ENCODE results near the gene RAB14. TPM values are rescaled to one million over a fixed set of nuclear protein-coding genes. Genes with fewer than 3 reads are reported as not detected.

RAB14 gene
- total RNA-seq = 25.1 TPM

GRCh38 chr9:121201738-121202533, at the start of gene RAB14:
Gene RAB14, minus strand, starts transcription at chr9:121201869. Its CDS starts 8,457 bp downstream, at chr9:121193412.
- H3K27ac ChIP-seq (ENCODE audit: low read depth, low read length) = peak within 1 kb of the TSS; percentile 90
- H3K36me3 ChIP-seq (ENCODE audit: control insufficient read depth in 3 of 3, insufficient read depth in 3 of 3, low read length in 3 of 3) = no peaks in the 10 kb centered on the region
- H3K4me1 ChIP-seq (ENCODE audit: control insufficient read depth in 3 of 3, insufficient read depth in 3 of 3, low read length in 3 of 3) = peaks cover 23 to 41% (median 27%) of the 10 kb centered on the region in 3 donors
- no peaks in the 10 kb centered on the region for H3K27me3 ChIP-seq (ENCODE audit: control insufficient read depth in 3 of 3, insufficient read depth in 3 of 3, low read length in 3 of 3)
- no peaks in the 10 kb centered on the region for H3K9me3 ChIP-seq (ENCODE audit: control insufficient read depth in 3 of 3, low read length in 3 of 3)
- H3K4me3 ChIP-seq (ENCODE audit: low read length in 3 of 3) = peak within 1 kb of the TSS; percentile 80 to 95 (median 93)
- H3K9ac ChIP-seq (ENCODE audit: low read depth in 1 of 3, low read length in 3 of 3) = peak within 1 kb of the TSS; percentile 86 to 93 (median 92)

DNA sequence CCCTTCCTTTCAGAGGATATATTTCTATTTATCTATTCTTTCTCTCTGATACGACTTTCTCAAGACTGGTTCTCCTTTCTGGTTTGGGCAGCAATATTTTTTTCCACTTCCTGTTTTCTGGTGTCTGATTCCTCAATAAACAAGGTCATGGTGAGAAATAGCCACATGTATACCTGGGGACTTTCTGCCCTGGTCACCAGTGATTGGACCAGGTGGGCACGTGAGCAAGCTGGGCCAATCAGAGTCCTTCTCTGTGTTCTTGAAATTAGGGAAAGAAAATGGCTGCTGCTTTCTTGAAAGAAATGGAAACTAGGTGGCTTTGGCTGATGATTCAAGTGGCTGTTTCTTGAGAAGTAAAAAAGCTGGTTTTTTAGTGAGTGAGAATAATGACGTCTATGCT, 47.9 kb upstream of the RAB14 start:
- H3K9me3 ChIP-seq (ENCODE audit: control insufficient read depth in 3 of 3, low read length in 3 of 3) = no peaks in the 10 kb centered on the region
- no peak overlapping the region for H3K27ac ChIP-seq (ENCODE audit: low read depth, low read length)
- no peak overlapping the region for H3K9ac ChIP-seq (ENCODE audit: low read depth in 1 of 3, low read length in 3 of 3)
- H3K36me3 ChIP-seq (ENCODE audit: control insufficient read depth in 3 of 3, insufficient read depth in 3 of 3, low read length in 3 of 3) = no peaks in the 10 kb centered on the region
- H3K4me3 ChIP-seq (ENCODE audit: low read length in 3 of 3) = no peak overlapping the region
- no peaks in the 10 kb centered on the region for H3K27me3 ChIP-seq (ENCODE audit: control insufficient read depth in 3 of 3, insufficient read depth in 3 of 3, low read length in 3 of 3)
- no peaks in the 10 kb centered on the region for H3K4me1 ChIP-seq (ENCODE audit: control insufficient read depth in 3 of 3, insufficient read depth in 3 of 3, low read length in 3 of 3)

DNA sequence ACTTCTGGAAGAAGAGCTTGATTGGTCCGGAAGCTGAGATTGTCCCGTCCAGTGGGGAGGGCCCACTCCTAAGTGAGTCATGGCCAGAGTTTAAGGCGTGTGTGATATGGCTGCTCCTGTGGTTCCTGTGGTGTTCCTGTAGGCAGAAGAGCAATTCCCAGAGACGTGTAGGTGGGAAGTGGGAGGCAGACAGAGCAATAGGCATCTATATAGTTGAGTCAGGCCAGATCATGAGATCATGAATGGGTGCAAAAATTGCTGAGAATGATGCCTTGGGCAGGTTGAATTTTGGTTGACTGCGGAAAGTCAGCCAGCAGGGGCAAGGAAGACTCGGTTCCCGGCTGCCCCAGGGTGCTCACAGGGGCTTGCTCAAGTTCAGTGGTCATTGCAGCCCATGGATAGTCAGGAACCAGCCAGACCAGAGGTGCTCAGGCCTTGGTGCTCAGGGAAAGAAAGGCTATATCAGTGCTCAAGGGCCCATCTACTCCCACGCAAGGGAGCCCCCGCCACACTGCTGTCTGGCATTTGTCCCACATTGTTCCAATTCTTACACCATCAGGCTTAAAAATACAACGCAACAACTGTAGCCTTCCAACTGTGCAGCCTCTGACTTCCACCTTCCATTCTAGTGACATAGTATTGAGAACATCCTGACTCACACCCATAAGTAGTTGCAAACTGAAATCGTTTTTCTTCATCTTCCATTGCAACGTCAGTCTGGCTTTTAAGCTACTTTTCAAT, 45.3 kb upstream of the RAB14 start:
- H3K4me3 ChIP-seq (ENCODE audit: low read length in 3 of 3) = no peak overlapping the region
- H3K9me3 ChIP-seq (ENCODE audit: control insufficient read depth in 3 of 3, low read length in 3 of 3) = no peaks in the 10 kb centered on the region
- no peak overlapping the region for H3K9ac ChIP-seq (ENCODE audit: low read depth in 1 of 3, low read length in 3 of 3)
- no peaks in the 10 kb centered on the region for H3K4me1 ChIP-seq (ENCODE audit: control insufficient read depth in 3 of 3, insufficient read depth in 3 of 3, low read length in 3 of 3)
- H3K27me3 ChIP-seq (ENCODE audit: control insufficient read depth in 3 of 3, insufficient read depth in 3 of 3, low read length in 3 of 3) = no peaks in the 10 kb centered on the region
- H3K27ac ChIP-seq (ENCODE audit: low read depth, low read length) = peak overlapping the region; percentile 4
- H3K36me3 ChIP-seq (ENCODE audit: control insufficient read depth in 3 of 3, insufficient read depth in 3 of 3, low read length in 3 of 3) = no peaks in the 10 kb centered on the region

- Histone ChIP-seq H3K4me3 (ENCODE audit: low read length in 3 of 3) (no peak overlapping the region), H3K9me3 (ENCODE audit: control insufficient read depth in 3 of 3, low read length in 3 of 3) (no peaks in the 10 kb centered on the region), H3K27me3 (ENCODE audit: control insufficient read depth in 3 of 3, insufficient read depth in 3 of 3, low read length in 3 of 3) (no peaks in the 10 kb centered on the region), H3K27ac (ENCODE audit: low read depth, low read length) (peak overlapping the region; percentile 20), H3K36me3 (ENCODE audit: control insufficient read depth in 3 of 3, insufficient read depth in 3 of 3, low read length in 3 of 3) (no peaks in the 10 kb centered on the region), H3K9ac (ENCODE audit: low read depth in 1 of 3, low read length in 3 of 3) (no peak overlapping the region), H3K4me1 (ENCODE audit: control insufficient read depth in 3 of 3, insufficient read depth in 3 of 3, low read length in 3 of 3) (peaks cover 0 to 2% (median 0%) of the 10 kb centered on the region in 3 donors)
Measured at GRCh38 chr9:121242959-121243346, 41.3 kb upstream of the RAB14 start.

- peak overlapping the region; percentile 20 for H3K27ac ChIP-seq (ENCODE audit: low read depth, low read length)
- H3K9me3 ChIP-seq (ENCODE audit: control insufficient read depth in 3 of 3, low read length in 3 of 3) = no peaks in the 10 kb centered on the region
- H3K9ac ChIP-seq (ENCODE audit: low read depth in 1 of 3, low read length in 3 of 3) = no peak overlapping the region
- H3K27me3 ChIP-seq (ENCODE audit: control insufficient read depth in 3 of 3, insufficient read depth in 3 of 3, low read length in 3 of 3) = no peaks in the 10 kb centered on the region
- H3K4me1 ChIP-seq (ENCODE audit: control insufficient read depth in 3 of 3, insufficient read depth in 3 of 3, low read length in 3 of 3) = peaks cover 0 to 2% (median 0%) of the 10 kb centered on the region in 3 donors
- H3K36me3 ChIP-seq (ENCODE audit: control insufficient read depth in 3 of 3, insufficient read depth in 3 of 3, low read length in 3 of 3) = no peaks in the 10 kb centered on the region
- no peak overlapping the region for H3K4me3 ChIP-seq (ENCODE audit: low read length in 3 of 3)
Measured at GRCh38 chr9:121242219-121242958, 40.7 kb upstream of the RAB14 start.

DNA sequence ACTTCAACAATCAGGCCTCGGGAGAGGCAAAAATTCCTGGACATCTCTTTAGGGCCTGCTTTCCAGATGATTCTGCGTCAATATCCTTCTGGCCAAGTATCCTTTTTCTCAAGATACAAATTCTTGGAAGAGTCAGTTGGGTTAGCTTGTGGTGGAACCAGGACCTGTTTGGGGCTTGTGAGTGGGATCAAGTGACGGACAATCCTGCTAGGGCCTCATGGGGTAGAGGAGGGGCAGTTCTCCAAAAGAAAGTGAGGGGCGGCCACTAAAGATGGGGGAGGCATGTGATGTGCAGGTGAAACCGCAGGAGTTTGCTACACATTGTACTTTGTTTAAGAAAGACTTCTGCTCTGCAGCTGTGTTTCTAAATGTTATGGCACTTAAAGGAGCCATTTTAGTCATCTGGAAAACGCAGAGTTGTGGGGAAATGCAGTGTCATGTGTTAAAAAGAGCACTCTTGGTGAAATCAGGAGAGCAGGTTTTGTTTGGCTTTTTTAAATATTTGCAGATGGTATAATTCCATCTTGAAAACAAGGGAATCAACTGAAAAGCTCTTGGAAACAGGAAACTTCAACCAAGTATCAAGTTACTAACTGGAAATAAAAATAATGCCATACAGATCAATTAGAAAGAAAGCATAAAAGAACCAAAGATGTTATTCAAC, 38.9 kb upstream of the RAB14 start:
- H3K4me1 ChIP-seq (ENCODE audit: control insufficient read depth in 3 of 3, insufficient read depth in 3 of 3, low read length in 3 of 3) = peaks cover 0 to 2% (median 0%) of the 10 kb centered on the region in 3 donors
- no peak overlapping the region for H3K4me3 ChIP-seq (ENCODE audit: low read length in 3 of 3)
- peak overlapping the region; percentile 21 for H3K27ac ChIP-seq (ENCODE audit: low read depth, low read length)
- no peaks in the 10 kb centered on the region for H3K36me3 ChIP-seq (ENCODE audit: control insufficient read depth in 3 of 3, insufficient read depth in 3 of 3, low read length in 3 of 3)
- no peaks in the 10 kb centered on the region for H3K9me3 ChIP-seq (ENCODE audit: control insufficient read depth in 3 of 3, low read length in 3 of 3)
- H3K27me3 ChIP-seq (ENCODE audit: control insufficient read depth in 3 of 3, insufficient read depth in 3 of 3, low read length in 3 of 3) = no peaks in the 10 kb centered on the region
- no peak overlapping the region for H3K9ac ChIP-seq (ENCODE audit: low read depth in 1 of 3, low read length in 3 of 3)

GRCh38 chr9:121239851-121240250, 38.2 kb upstream of the RAB14 start:
- H3K9me3 ChIP-seq (ENCODE audit: control insufficient read depth in 3 of 3, low read length in 3 of 3) = no peaks in the 10 kb centered on the region
- H3K27ac ChIP-seq (ENCODE audit: low read depth, low read length) = no peak overlapping the region
- H3K27me3 ChIP-seq (ENCODE audit: control insufficient read depth in 3 of 3, insufficient read depth in 3 of 3, low read length in 3 of 3) = no peaks in the 10 kb centered on the region
- no peaks in the 10 kb centered on the region for H3K36me3 ChIP-seq (ENCODE audit: control insufficient read depth in 3 of 3, insufficient read depth in 3 of 3, low read length in 3 of 3)
- no peak overlapping the region for H3K4me3 ChIP-seq (ENCODE audit: low read length in 3 of 3)
- no peak overlapping the region for H3K9ac ChIP-seq (ENCODE audit: low read depth in 1 of 3, low read length in 3 of 3)
- peaks cover 0 to 2% (median 0%) of the 10 kb centered on the region in 3 donors for H3K4me1 ChIP-seq (ENCODE audit: control insufficient read depth in 3 of 3, insufficient read depth in 3 of 3, low read length in 3 of 3)

- no peak overlapping the region for H3K9ac ChIP-seq (ENCODE audit: low read depth in 1 of 3, low read length in 3 of 3)
- H3K9me3 ChIP-seq (ENCODE audit: control insufficient read depth in 3 of 3, low read length in 3 of 3) = no peaks in the 10 kb centered on the region
- H3K27ac ChIP-seq (ENCODE audit: low read depth, low read length) = no peak overlapping the region
- H3K4me3 ChIP-seq (ENCODE audit: low read length in 3 of 3) = no peak overlapping the region
- H3K4me1 ChIP-seq (ENCODE audit: control insufficient read depth in 3 of 3, insufficient read depth in 3 of 3, low read length in 3 of 3) = peaks cover 0 to 4% (median 2%) of the 10 kb centered on the region in 3 donors
- no peaks in the 10 kb centered on the region for H3K27me3 ChIP-seq (ENCODE audit: control insufficient read depth in 3 of 3, insufficient read depth in 3 of 3, low read length in 3 of 3)
- no peaks in the 10 kb centered on the region for H3K36me3 ChIP-seq (ENCODE audit: control insufficient read depth in 3 of 3, insufficient read depth in 3 of 3, low read length in 3 of 3)
Measured at GRCh38 chr9:121239071-121239470, 37.4 kb upstream of the RAB14 start.

GRCh38 chr9:121237916-121238315, 36.2 kb upstream of the RAB14 start:
- H3K9me3 ChIP-seq (ENCODE audit: control insufficient read depth in 3 of 3, low read length in 3 of 3) = no peaks in the 10 kb centered on the region
- peaks cover 0 to 4% (median 2%) of the 10 kb centered on the region in 3 donors for H3K4me1 ChIP-seq (ENCODE audit: control insufficient read depth in 3 of 3, insufficient read depth in 3 of 3, low read length in 3 of 3)
- H3K9ac ChIP-seq (ENCODE audit: low read depth in 1 of 3, low read length in 3 of 3) = no peak overlapping the region
- no peaks in the 10 kb centered on the region for H3K27me3 ChIP-seq (ENCODE audit: control insufficient read depth in 3 of 3, insufficient read depth in 3 of 3, low read length in 3 of 3)
- H3K27ac ChIP-seq (ENCODE audit: low read depth, low read length) = no peak overlapping the region
- no peaks in the 10 kb centered on the region for H3K36me3 ChIP-seq (ENCODE audit: control insufficient read depth in 3 of 3, insufficient read depth in 3 of 3, low read length in 3 of 3)
- H3K4me3 ChIP-seq (ENCODE audit: low read length in 3 of 3) = no peak overlapping the region

Data from skeletal muscle tissue (tissue), 4 donors.